Measurements from ENCODE around the gene BID.

DNA sequence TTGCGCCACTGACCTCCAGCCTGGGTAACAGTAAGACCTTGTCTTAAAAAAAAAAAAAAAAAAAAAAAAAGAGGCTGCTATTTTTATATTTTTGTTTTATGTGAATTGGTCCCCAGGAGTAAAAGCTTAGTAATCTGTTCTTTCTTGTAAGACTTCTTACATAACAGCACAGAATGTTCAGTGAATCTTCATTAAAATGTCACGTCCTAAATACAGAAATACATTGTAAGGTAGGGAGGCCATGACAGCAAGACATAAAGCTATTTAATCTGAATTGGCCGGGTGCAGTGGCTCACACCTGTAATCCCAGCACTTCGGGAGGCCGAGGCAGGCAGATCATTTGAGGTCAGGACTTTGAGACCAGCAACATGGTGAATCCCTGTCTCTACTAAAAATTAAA lies 64.2 kb downstream of the BID start:
- TF ChIP-seq, protein P1, sequence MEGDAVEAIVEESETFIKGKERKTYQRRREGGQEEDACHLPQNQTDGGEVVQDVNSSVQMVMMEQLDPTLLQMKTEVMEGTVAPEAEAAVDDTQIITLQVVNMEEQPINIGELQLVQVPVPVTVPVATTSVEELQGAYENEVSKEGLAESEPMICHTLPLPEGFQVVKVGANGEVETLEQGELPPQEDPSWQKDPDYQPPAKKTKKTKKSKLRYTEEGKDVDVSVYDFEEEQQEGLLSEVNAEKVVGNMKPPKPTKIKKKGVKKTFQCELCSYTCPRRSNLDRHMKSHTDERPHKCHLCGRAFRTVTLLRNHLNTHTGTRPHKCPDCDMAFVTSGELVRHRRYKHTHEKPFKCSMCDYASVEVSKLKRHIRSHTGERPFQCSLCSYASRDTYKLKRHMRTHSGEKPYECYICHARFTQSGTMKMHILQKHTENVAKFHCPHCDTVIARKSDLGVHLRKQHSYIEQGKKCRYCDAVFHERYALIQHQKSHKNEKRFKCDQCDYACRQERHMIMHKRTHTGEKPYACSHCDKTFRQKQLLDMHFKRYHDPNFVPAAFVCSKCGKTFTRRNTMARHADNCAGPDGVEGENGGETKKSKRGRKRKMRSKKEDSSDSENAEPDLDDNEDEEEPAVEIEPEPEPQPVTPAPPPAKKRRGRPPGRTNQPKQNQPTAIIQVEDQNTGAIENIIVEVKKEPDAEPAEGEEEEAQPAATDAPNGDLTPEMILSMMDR (IDR thresholded peaks at IDR 0.05; ENCODE audit: borderline replicate concordance, extremely low read depth, low read length, poor library complexity, severe bottlenecking) = no peak
- no peak for TF ChIP-seq EZH2 (IDR thresholded peaks at IDR 0.05; ENCODE audit: borderline replicate concordance, low read depth, low read length, severe bottlenecking)
